Measurements from ENCODE around the gene AUTS2. TPM values are rescaled to one million over a fixed set of nuclear protein-coding genes. Genes with fewer than 3 reads are reported as not detected.

AUTS2 gene
- total RNA-seq, 1 experiment from 2014 or later, result 256 TPM

DNA sequence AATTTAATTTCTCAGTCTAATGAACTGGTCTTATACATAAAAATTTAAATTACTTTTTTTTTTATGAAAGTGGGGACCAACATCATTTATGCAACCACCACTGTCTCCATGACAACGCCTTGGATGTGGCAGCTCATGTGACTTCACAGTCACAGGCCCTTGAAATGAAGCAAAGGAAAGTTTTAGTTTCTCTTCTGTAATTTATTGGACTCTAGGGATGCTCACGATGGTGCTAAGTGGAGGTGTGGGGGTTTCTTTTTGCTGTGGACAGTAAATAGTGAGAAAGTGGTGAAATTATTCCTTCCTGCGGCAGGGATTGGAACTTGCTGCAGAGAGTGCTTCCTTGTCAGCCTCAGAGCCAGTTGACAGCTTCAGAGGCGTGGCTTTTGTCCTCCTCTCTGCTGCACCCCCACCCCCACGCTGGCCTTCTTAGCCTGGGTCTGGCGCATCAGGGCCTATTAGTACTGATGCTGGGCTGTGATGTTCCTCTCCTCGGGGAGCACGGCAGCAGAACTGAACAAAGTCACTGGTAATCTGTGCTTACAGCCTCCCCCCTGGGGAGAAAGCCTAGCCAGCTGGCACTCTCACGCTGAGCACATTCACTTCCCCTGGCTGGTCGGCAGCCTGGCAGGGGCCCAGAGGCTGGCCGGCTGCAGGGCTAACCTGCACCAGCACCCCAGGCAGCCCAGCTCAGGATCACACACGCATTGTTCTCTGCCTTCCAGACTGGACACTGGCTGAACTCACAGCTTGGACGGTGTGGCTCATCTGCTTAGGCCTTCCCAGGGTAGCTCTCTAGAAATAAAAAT is 1016.2 kb downstream of the AUTS2 start:
- peak overlapping the region in 1 of 2 experiments; percentile 45; a peak in 2 of 5 replicates for H3K4me3 Mint-ChIP-seq
- Histone ChIP-seq H3K18ac (ENCODE audit: insufficient read length, low read depth, low read length) (no peak overlapping the region), H2BK20ac (ENCODE audit: low read depth, low read length, poor library complexity, severe bottlenecking) (no peak overlapping the region), H3K4me2 (ENCODE audit: insufficient read depth, insufficient read length, low read length) (peak overlapping the region; percentile 27), H3K4ac (ENCODE audit: low read depth, low read length) (no peak overlapping the region), H3K9ac (ENCODE audit: extremely low read depth, insufficient read length, low read length) (no peak overlapping the region), H3K4me1 (ENCODE audit: insufficient read depth, low read length) (no peaks in the 10 kb centered on the region; the same call in 1 of the 2 replicates), H4K91ac (ENCODE audit: insufficient read length, low read depth, low read length) (no peak overlapping the region), H2BK120ac (ENCODE audit: low read depth, low read length, poor library complexity, severe bottlenecking) (no peak overlapping the region), H4K5ac (ENCODE audit: insufficient read length, low read depth, low read length) (no peak overlapping the region), H3K79me1 (ENCODE audit: insufficient read depth, low read depth, low read length, poor library complexity, severe bottlenecking) (no peaks in the 10 kb centered on the region), H4K8ac (replicated peaks; ENCODE audit: insufficient read length, low read depth, low read length) (no peak overlapping the region), H3K23me2 (ENCODE audit: insufficient read length, low read depth, low read length, poor library complexity, severe bottlenecking) (no peaks in the 10 kb centered on the region), H3K23ac (ENCODE audit: insufficient read length, low read depth, low read length) (no peak overlapping the region), H3K14ac (ENCODE audit: insufficient read depth, low read length) (no peak overlapping the region; the same call in 1 of the 2 replicates), H2AK5ac (ENCODE audit: insufficient read length, low read length) (no peak overlapping the region), H3K9me3 (ENCODE audit: control insufficient read depth, low read depth, low read length) (no peaks in the 10 kb centered on the region), H2BK5ac (ENCODE audit: insufficient read length, low read length) (no peak overlapping the region), H3K56ac (ENCODE audit: insufficient read length, low read depth, low read length) (no peak overlapping the region), H3K79me2 (ENCODE audit: insufficient read depth, low read length) (no peaks in the 10 kb centered on the region), H3K27me3 (ENCODE audit: insufficient read depth, low read length) (no peaks in the 10 kb centered on the region; the same call in 1 of the 2 replicates), H3K27ac (ENCODE audit: insufficient read length, low read depth, low read length) (no peak overlapping the region), H2BK12ac (ENCODE audit: insufficient read length, low read depth, low read length) (peak overlapping the region; percentile 8), H2BK15ac (ENCODE audit: low read depth, low read length) (no peak overlapping the region), H2AFZ (ENCODE audit: low read length) (no peak overlapping the region), H4K20me1 (ENCODE audit: control insufficient read depth, insufficient read depth, insufficient read length) (no peaks in the 10 kb centered on the region), H3T11ph (ENCODE audit: low read length) (no peak overlapping the region)
- TF ChIP-seq, protein P1, sequence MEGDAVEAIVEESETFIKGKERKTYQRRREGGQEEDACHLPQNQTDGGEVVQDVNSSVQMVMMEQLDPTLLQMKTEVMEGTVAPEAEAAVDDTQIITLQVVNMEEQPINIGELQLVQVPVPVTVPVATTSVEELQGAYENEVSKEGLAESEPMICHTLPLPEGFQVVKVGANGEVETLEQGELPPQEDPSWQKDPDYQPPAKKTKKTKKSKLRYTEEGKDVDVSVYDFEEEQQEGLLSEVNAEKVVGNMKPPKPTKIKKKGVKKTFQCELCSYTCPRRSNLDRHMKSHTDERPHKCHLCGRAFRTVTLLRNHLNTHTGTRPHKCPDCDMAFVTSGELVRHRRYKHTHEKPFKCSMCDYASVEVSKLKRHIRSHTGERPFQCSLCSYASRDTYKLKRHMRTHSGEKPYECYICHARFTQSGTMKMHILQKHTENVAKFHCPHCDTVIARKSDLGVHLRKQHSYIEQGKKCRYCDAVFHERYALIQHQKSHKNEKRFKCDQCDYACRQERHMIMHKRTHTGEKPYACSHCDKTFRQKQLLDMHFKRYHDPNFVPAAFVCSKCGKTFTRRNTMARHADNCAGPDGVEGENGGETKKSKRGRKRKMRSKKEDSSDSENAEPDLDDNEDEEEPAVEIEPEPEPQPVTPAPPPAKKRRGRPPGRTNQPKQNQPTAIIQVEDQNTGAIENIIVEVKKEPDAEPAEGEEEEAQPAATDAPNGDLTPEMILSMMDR (conservative IDR thresholded peaks at IDR 0.05), result no peak
- no peak for DNase-seq
- WGBS (ENCODE audit: extremely low coverage, insufficient read length, low lambda C conversion rate), result no CpG with 5 or more reads among the region's 13 CpGs
- H3K9me3 Mint-ChIP-seq, result peaks cover 0 to 5% of the 10 kb centered on the region in 2 experiments; a peak in 1 of 5 replicates
- peaks cover 36% of the 10 kb centered on the region for H3K27me3 Mint-ChIP-seq (ENCODE audit: low read depth)
- peaks cover 39 to 56% of the 10 kb centered on the region in 2 experiments for H3K4me1 Mint-ChIP-seq
- H3K36me3 Mint-ChIP-seq (ENCODE audit: insufficient read depth in 1 of 3, low read depth in 3 of 3), result peaks cover 0 to 8% (median 2%) of the 10 kb centered on the region in 3 experiments; a peak in 2 of 7 replicates
- H3K27ac Mint-ChIP-seq, result peak overlapping the region in 1 of 3 experiments; percentile 12; a peak in 3 of 7 replicates

Data from H9 (cell line).